DMS 273 (cell line): ENCODE results near the gene PALLD.

Source experiments
- DNase-seq: peaks from one replicate; lab custom pipeline; 2025; ENCODE audit not compliant: unreplicated experiment; lab: John Stamatoyannopoulos, UW

The PALLD gene

DNA sequence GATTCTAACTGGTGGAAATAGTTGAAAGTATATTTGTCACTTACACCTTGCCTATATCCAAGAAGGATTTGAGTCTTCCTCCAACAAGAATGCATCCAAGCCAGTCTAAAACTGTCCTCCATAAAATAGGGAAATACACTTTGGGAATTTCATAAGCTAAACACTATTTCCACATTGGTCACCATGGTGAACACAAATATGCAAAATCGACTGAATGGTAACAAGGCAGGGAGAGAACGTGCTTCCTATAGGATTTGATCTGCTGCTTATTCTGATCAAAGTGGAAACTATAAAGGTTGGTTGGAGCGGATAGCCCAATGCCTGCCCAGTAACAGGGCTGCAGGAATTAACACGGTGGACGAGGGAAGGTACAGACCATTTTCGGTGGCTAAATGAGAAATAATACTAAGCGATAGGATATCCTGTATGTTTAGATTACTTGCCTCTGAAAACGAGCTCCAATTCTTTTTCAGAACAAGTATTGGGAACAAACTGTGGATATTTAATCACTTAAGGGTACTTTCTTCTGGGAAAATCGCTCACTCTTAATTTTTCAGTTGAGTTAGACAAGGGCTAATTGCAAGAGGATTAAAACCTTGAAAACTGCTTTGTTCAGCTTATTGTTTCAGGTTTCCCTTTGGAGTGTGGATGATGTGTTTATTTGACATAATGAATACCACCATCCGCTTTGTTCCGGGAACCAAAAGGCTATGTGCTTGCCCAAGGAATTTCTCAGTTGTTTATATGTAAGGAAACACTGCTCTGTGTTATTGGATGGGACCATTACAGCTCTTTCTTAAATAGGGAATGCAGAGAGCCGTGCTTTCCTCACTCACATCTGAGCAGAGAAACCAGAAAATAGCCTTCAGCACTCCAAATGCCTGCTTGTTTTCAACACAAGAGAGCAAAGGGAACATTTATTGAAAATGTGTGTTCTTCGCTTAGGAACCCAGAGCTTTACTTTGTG is 318.8 kb downstream of the PALLD start:
- DNase-seq = no peak

DNA sequence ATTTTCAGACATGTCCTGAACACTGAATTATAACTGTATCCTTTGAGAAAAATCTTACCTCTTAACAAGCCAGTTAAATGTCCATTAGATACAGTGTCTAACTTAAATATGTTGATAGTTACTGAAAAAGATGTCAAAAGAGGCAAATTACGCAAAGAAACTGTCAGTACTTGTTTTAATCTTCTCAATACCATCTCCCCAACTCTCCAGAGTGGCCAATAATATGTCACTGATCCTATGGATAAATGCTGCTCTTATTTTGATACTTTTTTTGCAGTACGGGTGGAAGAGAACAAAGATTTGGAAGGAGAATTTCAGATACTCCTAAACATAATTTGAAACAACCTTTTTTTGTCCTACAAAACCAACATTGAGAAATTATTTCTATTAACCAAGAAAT is 320.5 kb downstream of the PALLD start:
- DNase-seq = no peak

DNA sequence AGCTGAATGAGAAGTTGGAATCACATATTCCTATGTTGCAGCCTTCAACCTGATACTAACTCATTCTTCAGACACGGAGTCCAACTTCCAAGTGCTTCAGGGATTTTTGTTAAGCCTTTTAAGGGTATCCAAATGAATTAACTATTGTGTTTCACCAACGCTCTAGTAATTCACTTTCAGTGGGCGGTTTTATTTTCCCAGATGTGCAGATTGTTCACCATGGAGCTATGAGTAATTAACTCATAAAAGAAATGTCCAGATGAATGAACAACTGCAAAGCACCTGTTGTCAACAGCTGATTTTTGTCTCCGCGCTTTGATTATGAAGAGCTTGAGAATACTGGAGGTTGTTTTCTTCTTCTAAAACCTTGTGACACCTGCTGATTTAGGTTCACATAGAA is 325.6 kb downstream of the PALLD start:
- DNase-seq = no peak

GRCh38 chr4:168825975-168826374 is 329.1 kb downstream of the PALLD start:
- no peak for DNase-seq

DNA sequence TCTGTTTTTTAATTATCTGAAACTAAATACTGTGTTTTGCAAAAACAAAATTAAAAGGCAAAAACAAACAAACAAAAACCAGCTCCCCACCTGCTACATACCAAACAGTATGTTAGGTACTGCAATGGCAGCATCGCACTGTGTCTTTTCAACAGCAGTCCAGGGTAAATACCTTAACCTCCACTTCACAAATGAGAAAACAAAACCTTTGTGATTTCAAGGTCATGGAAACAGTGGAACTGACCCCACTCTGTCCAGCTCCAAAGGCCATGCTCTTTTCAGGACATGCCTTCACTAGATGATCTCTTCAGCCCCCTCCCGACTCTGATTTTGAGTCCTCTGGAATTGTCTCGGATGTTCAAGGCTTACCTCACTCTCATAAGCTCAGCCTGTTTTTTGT is 329.8 kb downstream of the PALLD start:
- no peak for DNase-seq

DNA sequence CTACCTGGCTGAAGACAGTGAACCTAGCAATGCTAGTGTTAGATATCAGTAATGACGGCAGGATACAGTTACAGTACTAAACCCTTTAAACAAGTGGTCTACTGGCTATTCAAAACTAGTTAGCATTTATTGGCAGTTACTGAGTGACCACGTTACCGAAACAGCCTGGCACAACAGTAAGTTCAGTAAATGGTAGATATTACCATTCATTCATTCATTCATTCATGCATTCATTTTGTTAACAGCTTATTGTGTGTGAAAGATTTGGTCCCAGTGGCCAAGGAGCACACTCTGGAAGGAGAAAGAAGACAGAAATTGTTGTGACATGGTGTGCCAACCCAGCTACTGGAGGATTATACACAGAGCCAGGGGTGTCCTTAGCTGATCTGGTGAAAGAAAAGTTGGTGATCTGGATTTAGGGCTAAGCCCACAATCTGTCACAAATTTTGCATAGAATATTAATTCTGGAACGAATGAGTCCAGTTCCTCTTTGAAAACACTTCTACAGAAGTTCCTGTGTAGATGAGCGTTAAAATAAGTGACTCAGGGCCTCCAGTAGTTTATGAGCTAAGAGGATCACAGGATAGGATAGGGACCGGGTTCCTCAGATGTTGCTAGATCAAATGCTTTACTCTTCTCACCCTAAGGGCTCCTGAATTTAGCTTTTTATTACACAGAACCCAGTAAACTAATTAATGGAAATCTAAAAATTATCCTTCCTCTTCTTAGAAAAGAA is 334.1 kb downstream of the PALLD start:
- peak; percentile 13 for DNase-seq

DNA sequence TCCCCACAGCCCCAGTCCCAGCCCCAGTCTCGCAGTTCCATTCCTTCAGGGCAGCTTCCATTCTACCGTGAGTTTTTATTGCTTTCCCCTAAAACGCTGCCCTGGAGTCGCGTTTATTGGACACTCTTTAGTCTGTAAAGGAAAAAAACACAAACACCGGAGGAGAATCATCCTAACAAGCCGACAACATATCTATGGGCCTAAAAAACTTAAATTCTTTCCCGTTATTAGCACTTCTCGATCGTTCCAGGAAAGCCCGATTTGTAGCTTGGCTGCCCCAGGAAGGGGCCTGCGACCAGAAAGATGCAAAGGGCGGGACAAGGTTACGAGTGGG is 334.7 kb downstream of the PALLD start:
- DNase-seq = peak; percentile 32

- peak; percentile 87 for DNase-seq
Measured at GRCh38 chr4:168831919-168832762, 335.3 kb downstream of the PALLD start.

DNA sequence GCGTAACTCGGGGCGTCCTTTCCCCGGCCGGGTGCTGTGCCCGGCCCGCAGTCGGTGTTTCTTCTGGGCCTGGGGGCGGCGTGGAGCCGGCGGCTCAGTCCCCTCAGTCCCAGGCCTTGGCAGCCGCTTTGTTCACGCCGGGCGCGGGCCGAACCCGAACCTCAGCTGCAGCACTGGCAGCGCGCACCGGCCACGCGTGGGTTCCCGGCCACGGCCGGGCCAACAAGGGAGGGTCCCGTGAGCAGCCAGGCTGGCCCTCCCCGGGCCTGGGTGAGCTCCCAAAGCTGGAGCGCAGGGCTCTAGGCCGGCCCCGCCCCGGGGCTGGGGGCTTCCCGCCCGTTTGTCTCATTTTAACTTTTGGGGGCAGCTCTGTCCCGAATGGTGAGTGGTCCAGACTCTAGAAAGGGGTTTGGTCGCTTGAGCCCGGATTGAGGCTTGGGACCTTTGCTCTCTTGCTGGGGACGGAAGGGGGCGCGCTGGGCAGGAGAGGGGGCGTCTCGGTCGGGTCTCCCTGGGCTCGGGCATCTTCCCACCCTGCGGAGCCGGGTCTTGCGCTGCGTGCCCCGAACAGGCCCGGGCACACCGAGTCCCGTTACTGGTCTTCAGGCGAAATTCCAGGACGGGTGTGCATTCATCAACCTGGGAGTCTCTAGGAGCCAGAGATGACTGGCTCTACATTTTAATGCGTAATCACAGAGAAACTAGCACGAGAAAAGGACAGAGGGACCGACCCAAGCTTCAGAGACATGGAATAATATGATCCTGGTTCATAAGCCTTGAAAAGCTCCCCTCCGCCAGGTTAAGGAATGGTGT is 336.1 kb downstream of the PALLD start:
- peak; percentile 48 for DNase-seq

DNA sequence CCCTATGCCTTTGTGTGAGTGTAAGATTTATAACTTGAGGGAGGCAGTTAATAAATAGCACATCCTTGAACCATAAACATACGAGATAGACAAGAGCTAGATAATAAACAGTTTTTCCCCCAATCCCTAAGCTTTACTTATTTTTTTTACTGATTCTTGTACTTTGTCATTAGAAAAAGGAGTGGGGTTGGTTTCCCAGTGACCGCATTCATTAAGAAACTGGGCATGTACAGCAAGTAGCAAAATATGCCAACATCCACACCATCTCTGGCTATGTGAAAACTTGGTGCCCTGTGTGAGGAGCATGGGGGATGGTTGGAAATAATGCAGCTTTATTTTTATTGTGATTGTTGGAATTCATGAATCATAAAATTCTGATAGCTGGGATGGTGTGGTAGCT is 337.0 kb downstream of the PALLD start:
- DNase-seq = no peak

- DNase-seq = no peak
Measured at GRCh38 chr4:168835880-168836454, 339.1 kb downstream of the PALLD start.

DNA sequence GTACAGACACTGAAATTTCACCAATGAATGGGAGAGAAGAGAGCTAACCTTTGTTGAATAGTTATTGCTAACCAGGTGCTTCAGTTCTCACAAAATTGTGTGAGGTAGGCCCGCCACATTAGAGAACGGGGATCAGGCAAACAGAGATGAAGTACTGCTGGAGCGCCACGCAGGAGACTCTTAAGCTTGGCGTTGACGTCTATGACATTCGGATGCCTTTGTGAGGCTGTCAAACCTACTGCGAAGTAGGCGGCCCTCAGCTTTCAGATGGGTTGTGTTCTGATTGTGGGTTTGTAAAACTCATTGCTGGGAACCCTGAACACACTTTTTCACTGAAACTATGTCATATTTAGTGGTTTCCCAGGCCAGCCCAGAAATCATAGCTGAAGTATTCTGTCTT is 339.6 kb downstream of the PALLD start:
- no peak for DNase-seq

DNA sequence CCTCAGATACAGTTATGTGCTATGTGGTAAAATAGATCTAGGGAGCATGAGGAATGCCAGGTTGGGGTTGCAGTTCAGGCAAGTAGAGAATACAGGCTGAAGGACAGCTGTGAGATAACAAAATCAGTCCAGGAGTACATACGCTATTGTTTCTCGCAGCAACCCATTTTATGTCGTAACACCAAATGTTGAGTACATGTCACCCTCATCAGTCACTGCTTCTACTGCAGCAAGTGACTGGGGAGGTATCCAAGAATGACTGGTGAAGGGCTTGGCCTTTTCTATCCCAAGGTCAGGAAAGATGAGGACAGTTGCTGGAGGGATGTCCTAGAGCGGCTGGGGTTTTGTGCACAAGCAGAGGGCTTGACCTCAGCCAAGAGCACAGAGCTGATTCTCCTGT is 341.1 kb downstream of the PALLD start:
- no peak for DNase-seq

- DNase-seq = no peak
Measured at GRCh38 chr4:168839758-168840391, 343.0 kb downstream of the PALLD start.

GRCh38 chr4:168840392-168840763 is 343.5 kb downstream of the PALLD start:
- DNase-seq = no peak

- DNase-seq = peak; percentile 15
Measured at GRCh38 chr4:168841000-168841671, 344.3 kb downstream of the PALLD start.

GRCh38 chr4:168841672-168842019 is 344.8 kb downstream of the PALLD start:
- no peak for DNase-seq

- no peak for DNase-seq
Measured at GRCh38 chr4:168842186-168842585, 345.3 kb downstream of the PALLD start.

GRCh38 chr4:168843635-168844034 is 346.8 kb downstream of the PALLD start:
- no peak for DNase-seq
